AG09309 (cell line): ENCODE measurements around the gene POU6F2.
A peak's percentile ranks its signal among the peaks of the same experiment; 100 is the strongest.

Source experiments
- DNase-seq: peaks from one replicate; pipeline ENCODE4 v3.0.0-alpha.2; 2010; ENCODE audit warnings: low read depth
- H3K4me3 ChIP-seq: 2 replicates; pipeline ENCODE4 v1.5.1; 2011; ENCODE audit warnings: mild to moderate bottlenecking, low read depth, low read length, moderate library complexity; ENCODE audit not compliant: control insufficient read depth
- CTCF ChIP-seq: IDR thresholded peaks from 2 replicates; pipeline ENCODE4 v1.5.1; 2011; ENCODE audit warnings: mild to moderate bottlenecking, low read depth, low read length, inconsistent platforms; ENCODE audit not compliant: insufficient read depth, control insufficient read depth; ENCODE audit errors: missing control alignments

Gene POU6F2

GRCh38 chr7:39421661-39422060, 444.0 kb downstream of the POU6F2 start:
- DNase-seq: no peak
- TF ChIP-seq CTCF: no peak
- H3K4me3 ChIP-seq: no peak overlapping the region

- H3K4me3 ChIP-seq: no peak overlapping the region
- no peak for TF ChIP-seq CTCF
- peak; percentile 52 for DNase-seq
Observed at GRCh38 chr7:39428221-39428620, 450.5 kb downstream of the POU6F2 start.

GRCh38 chr7:39429421-39429820, 451.7 kb downstream of the POU6F2 start:
- H3K4me3 ChIP-seq: no peak overlapping the region
- TF ChIP-seq CTCF: no peak
- DNase-seq: no peak

- DNase-seq: no peak
- no peak for TF ChIP-seq CTCF
- H3K4me3 ChIP-seq: no peak overlapping the region
Observed at GRCh38 chr7:39430441-39430840, 452.7 kb downstream of the POU6F2 start.

GRCh38 chr7:39430909-39431641, 453.4 kb downstream of the POU6F2 start:
- H3K4me3 ChIP-seq: no peak overlapping the region
- DNase-seq: no peak
- TF ChIP-seq CTCF: no peak

- DNase-seq: no peak
- no peak for TF ChIP-seq CTCF
- H3K4me3 ChIP-seq: no peak overlapping the region
Observed at GRCh38 chr7:39432368-39432767, 454.7 kb downstream of the POU6F2 start.
